ENCODE results near the gene SLITRK4. TPM values are rescaled to one million over a fixed set of nuclear protein-coding genes. Genes with fewer than 3 reads are reported as not detected.
A peak's percentile ranks its signal among the peaks of the same experiment; 100 is the strongest.

SLITRK4 gene
- total and polyA plus RNA-seq, 2 of the 13 experiments (the other 11 are each of a cell fraction or from before 2014, with no cell fraction given), result not detected

GRCh38 chrX:143632625-143633410 lies 3.1 kb downstream of the SLITRK4 start:
- ChIA-PET POLR2A (no interaction called here), CTCF (ENCODE audit: low intra/inter-chr PET ratio, low total read pairs) (no interaction called here)
- in situ Hi-C loops (cut with HindIII; ENCODE audit: extremely low pct_ligation_motif_present, low pct_unique_long_range_greater_than_20kb), result no loop called here
- 33% methylated on average over 7 of the region's 7 CpGs for WGBS (ENCODE audit: low lambda C conversion rate)
- ATAC-seq (no peak), FAIRE-seq (no peak), DNase-seq (ENCODE audit: low spot score) (no peak)
- Histone ChIP-seq H3K36me3 (replicated peaks in 1 of 2; ENCODE audit: control insufficient read depth in 1 of 2, insufficient read depth in 2 of 2, low read length in 2 of 2) (no peaks in the 10 kb centered on the region), H3K4me3 (replicated peaks in 1 of 3; ENCODE audit: insufficient read depth in 1 of 3, low read depth in 2 of 3, low read length in 3 of 3) (no peak overlapping the region), H3K4me2 (ENCODE audit: low read depth, low read length) (no peak overlapping the region), H3K9ac (ENCODE audit: insufficient read depth, low read depth, low read length) (no peak overlapping the region), H3K27me3 (ENCODE audit: control insufficient read depth in 1 of 2, insufficient read depth in 2 of 2, low read length in 2 of 2) (no peaks in the 10 kb centered on the region), H4K20me1 (ENCODE audit: insufficient read depth, low read length) (no peaks in the 10 kb centered on the region), H3K27ac (ENCODE audit: extremely low read length, insufficient read depth, low read length) (no peak overlapping the region), H3K79me2 (ENCODE audit: insufficient read depth, low read length) (no peaks in the 10 kb centered on the region), H3K4me1 (ENCODE audit: insufficient read depth, low read length) (no peaks in the 10 kb centered on the region), H3K9me3 (ENCODE audit: low read length) (peaks cover 18% of the 10 kb centered on the region), H2AFZ (ENCODE audit: low read length) (no peak overlapping the region)
- TF ChIP-seq ATF7 (IDR thresholded peaks at IDR 0.05), result 0 out of 2 replicates have a peak, but pooled peaks have one; percentile 29
- no peak for TF ChIP-seq ATF7 (CRISPR knock-in tag; IDR thresholded peaks at IDR 0.05)
- TF ChIP-seq FOXK1 (CRISPR knock-in tag; IDR thresholded peaks at IDR 0.05; ENCODE audit: borderline replicate concordance, low read depth), result no peak
- intact Hi-C loops (cut with micrococcal nuclease; ENCODE audit: unreplicated experiment), result no loop called here
- no TSS peak for BruUV-seq (replicated peaks)

DNA sequence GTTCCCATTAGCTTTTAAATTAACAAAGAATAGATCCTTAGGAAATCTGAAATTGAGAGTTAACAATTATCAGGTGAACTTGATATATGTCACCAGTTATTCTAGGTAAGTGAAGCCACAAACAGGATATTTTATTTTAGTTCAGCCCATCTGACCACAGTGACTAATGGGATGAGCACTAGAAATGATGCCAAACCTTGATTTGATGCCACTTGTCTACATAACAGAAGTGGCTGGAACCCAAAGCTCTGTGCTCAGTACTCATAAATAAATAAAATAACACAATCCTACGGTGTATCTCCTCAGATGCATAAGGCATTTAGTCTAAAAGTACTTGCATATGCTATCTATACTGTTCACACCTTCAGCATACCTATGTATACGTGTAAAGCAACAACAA lies 12.2 kb downstream of the SLITRK4 start:
- no peak for FAIRE-seq
- Histone ChIP-seq H3K9ac (ENCODE audit: insufficient read depth, low read depth, low read length) (no peak overlapping the region), H3K27me3 (ENCODE audit: control insufficient read depth in 1 of 2, insufficient read depth in 2 of 2, low read length in 2 of 2) (no peaks in the 10 kb centered on the region), H3K27ac (ENCODE audit: extremely low read length, insufficient read depth, low read length) (no peak overlapping the region), H3K4me3 (replicated peaks in 1 of 3; ENCODE audit: insufficient read depth in 1 of 3, low read depth in 2 of 3, low read length in 3 of 3) (no peak overlapping the region), H3K9me3 (ENCODE audit: low read length) (peaks cover 22% of the 10 kb centered on the region; the same call in 1 of the 2 replicates), H4K20me1 (ENCODE audit: insufficient read depth, low read length) (no peaks in the 10 kb centered on the region), H3K36me3 (replicated peaks in 1 of 2; ENCODE audit: control insufficient read depth in 1 of 2, insufficient read depth in 2 of 2, low read length in 2 of 2) (no peaks in the 10 kb centered on the region), H3K79me2 (ENCODE audit: insufficient read depth, low read length) (no peaks in the 10 kb centered on the region), H2AFZ (ENCODE audit: low read length) (no peak overlapping the region), H3K4me2 (ENCODE audit: low read depth, low read length) (no peak overlapping the region), H3K4me1 (ENCODE audit: insufficient read depth, low read length) (no peaks in the 10 kb centered on the region)
- ChIA-PET POLR2A (no interaction called here), CTCF (ENCODE audit: low intra/inter-chr PET ratio, low total read pairs) (no interaction called here)
- in situ Hi-C loops (cut with HindIII; ENCODE audit: extremely low pct_ligation_motif_present, low pct_unique_long_range_greater_than_20kb), result no loop called here
- no peak for DNase-seq (ENCODE audit: low spot score)
- TF ChIP-seq SIX4 (CRISPR knock-in tag; IDR thresholded peaks at IDR 0.05) (no peak), RORA (CRISPR knock-in tag; IDR thresholded peaks at IDR 0.05) (no peak), ZNF672 (CRISPR knock-in tag; IDR thresholded peaks at IDR 0.05) (no peak), ZNF30 (CRISPR knock-in tag; IDR thresholded peaks at IDR 0.05) (no peak), ZBTB1 (CRISPR knock-in tag; IDR thresholded peaks at IDR 0.05; ENCODE audit: borderline replicate concordance) (no peak), ZNF326 (CRISPR knock-in tag; IDR thresholded peaks at IDR 0.05; ENCODE audit: borderline replicate concordance) (no peak), PCBP1 (IDR thresholded peaks at IDR 0.05; ENCODE audit: borderline replicate concordance, low read depth, low read length) (no peak), ZSCAN30 (CRISPR knock-in tag; IDR thresholded peaks at IDR 0.05) (no peak), GLMP (CRISPR knock-in tag; IDR thresholded peaks at IDR 0.05; ENCODE audit: borderline replicate concordance) (no peak), ZBTB3 (CRISPR knock-in tag; IDR thresholded peaks at IDR 0.05; ENCODE audit: borderline replicate concordance, low read depth) (no peak), RXRB (CRISPR knock-in tag; IDR thresholded peaks at IDR 0.05; ENCODE audit: borderline replicate concordance) (no peak)
- TF ChIP-seq, protein P1, sequence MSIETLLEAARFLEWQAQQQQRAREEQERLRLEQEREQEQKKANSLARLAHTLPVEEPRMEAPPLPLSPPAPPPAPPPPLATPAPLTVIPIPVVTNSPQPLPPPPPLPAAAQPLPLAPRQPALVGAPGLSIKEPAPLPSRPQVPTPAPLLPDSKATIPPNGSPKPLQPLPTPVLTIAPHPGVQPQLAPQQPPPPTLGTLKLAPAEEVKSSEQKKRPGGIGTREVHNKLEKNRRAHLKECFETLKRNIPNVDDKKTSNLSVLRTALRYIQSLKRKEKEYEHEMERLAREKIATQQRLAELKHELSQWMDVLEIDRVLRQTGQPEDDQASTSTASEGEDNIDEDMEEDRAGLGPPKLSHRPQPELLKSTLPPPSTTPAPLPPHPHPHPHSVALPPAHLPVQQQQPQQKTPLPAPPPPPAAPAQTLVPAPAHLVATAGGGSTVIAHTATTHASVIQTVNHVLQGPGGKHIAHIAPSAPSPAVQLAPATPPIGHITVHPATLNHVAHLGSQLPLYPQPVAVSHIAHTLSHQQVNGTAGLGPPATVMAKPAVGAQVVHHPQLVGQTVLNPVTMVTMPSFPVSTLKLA (IDR thresholded peaks at IDR 0.05), result no peak
- TF ChIP-seq, protein P2, sequence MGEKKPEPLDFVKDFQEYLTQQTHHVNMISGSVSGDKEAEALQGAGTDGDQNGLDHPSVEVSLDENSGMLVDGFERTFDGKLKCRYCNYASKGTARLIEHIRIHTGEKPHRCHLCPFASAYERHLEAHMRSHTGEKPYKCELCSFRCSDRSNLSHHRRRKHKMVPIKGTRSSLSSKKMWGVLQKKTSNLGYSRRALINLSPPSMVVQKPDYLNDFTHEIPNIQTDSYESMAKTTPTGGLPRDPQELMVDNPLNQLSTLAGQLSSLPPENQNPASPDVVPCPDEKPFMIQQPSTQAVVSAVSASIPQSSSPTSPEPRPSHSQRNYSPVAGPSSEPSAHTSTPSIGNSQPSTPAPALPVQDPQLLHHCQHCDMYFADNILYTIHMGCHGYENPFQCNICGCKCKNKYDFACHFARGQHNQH (CRISPR knock-in tag; IDR thresholded peaks at IDR 0.05), result no peak
- BruUV-seq (replicated peaks), result no TSS peak
- ATAC-seq, result no peak
- intact Hi-C loops (cut with micrococcal nuclease; ENCODE audit: unreplicated experiment), result no loop called here
- WGBS (ENCODE audit: low lambda C conversion rate), result 18% methylated on average over 1 of the region's 2 CpGs

Measured in HepG2 (cell line).